CD4-positive, alpha-beta T cell treated with Interferon alpha-2 for 1 hour (primary cell): ENCODE results near the gene SOWAHA.

Source experiments
- DNase-seq, 2 donors: peaks; one replicate each; pipeline ENCODE4 v3.0.0-alpha.2; 2020 to 2022

SOWAHA gene

GRCh38 chr5:132808866-132809265 is 4.2 kb upstream of the SOWAHA start:
- DNase-seq = no peak

- no peak for DNase-seq
Observed at GRCh38 chr5:132810605-132811004, 2.5 kb upstream of the SOWAHA start.

- no peak for DNase-seq
Observed at GRCh38 chr5:132812123-132812765, 858 bp upstream of the SOWAHA start.

- DNase-seq = peak in 1 of 2 donors; percentile 33
Observed at GRCh38 chr5:132813599-132814502, 749 bp downstream of the SOWAHA start.

GRCh38 chr5:132814503-132815294 is 1.6 kb downstream of the SOWAHA start:
- DNase-seq = no peak

- DNase-seq = no peak
Observed at GRCh38 chr5:132815454-132815853, 2.4 kb downstream of the SOWAHA start.

- DNase-seq = no peak
Observed at GRCh38 chr5:132816083-132816482, 3.0 kb downstream of the SOWAHA start.

GRCh38 chr5:132816554-132816953 is 3.5 kb downstream of the SOWAHA start:
- DNase-seq = no peak

GRCh38 chr5:132817011-132817410 is 3.9 kb downstream of the SOWAHA start:
- no peak for DNase-seq

- no peak for DNase-seq
Observed at GRCh38 chr5:132819468-132819867, 6.4 kb downstream of the SOWAHA start.

- peak; percentile 85 to 89 for DNase-seq
Observed at GRCh38 chr5:132820162-132820754, 7.2 kb downstream of the SOWAHA start.

- no peak for DNase-seq
Observed at GRCh38 chr5:132821350-132821749, 8.2 kb downstream of the SOWAHA start.

GRCh38 chr5:132821791-132822190 is 8.7 kb downstream of the SOWAHA start:
- DNase-seq = no peak

- no peak for DNase-seq
Observed at GRCh38 chr5:132822650-132823480, 9.8 kb downstream of the SOWAHA start.

GRCh38 chr5:132823481-132824050 is 10.5 kb downstream of the SOWAHA start:
- DNase-seq = no peak

GRCh38 chr5:132824426-132824825 is 11.3 kb downstream of the SOWAHA start:
- no peak for DNase-seq

GRCh38 chr5:132825033-132825833 is 12.1 kb downstream of the SOWAHA start:
- no peak for DNase-seq

GRCh38 chr5:132825834-132826391 is 12.8 kb downstream of the SOWAHA start:
- DNase-seq = no peak

GRCh38 chr5:132826424-132827082 is 13.5 kb downstream of the SOWAHA start:
- DNase-seq = no peak
